Measurements from ENCODE around the gene SLC9A3.

SLC9A3 gene

GRCh38 chr5:493119-493701, 31.0 kb downstream of the SLC9A3 start:
- no peak for TF ChIP-seq CTCF (IDR thresholded peaks at IDR 0.05)
- H3K4me3 Mint-ChIP-seq, result peak overlapping the region; percentile 38
- peak; percentile 29 for DNase-seq
- no peak overlapping the region for H3K27ac Mint-ChIP-seq
- H3K27me3 Mint-ChIP-seq (ENCODE audit: low read depth, poor library complexity), result peaks cover 86% of the 10 kb centered on the region
- peaks cover 25% of the 10 kb centered on the region for H3K4me1 Mint-ChIP-seq
- H3K9me3 Mint-ChIP-seq, result no peaks in the 10 kb centered on the region
- H3K36me3 Mint-ChIP-seq (ENCODE audit: low read depth), result no peaks in the 10 kb centered on the region

- Mint-ChIP-seq H3K4me1 (peaks cover 20% of the 10 kb centered on the region), H3K36me3 (ENCODE audit: low read depth) (no peaks in the 10 kb centered on the region), H3K27me3 (ENCODE audit: low read depth, poor library complexity) (peaks cover 84% of the 10 kb centered on the region), H3K4me3 (no peak overlapping the region), H3K9me3 (no peaks in the 10 kb centered on the region), H3K27ac (no peak overlapping the region)
- DNase-seq, result peak; percentile 3
- no peak for TF ChIP-seq CTCF (IDR thresholded peaks at IDR 0.05)
Observed at GRCh38 chr5:492314-492893, 31.8 kb downstream of the SLC9A3 start.

GRCh38 chr5:491856-492155, 32.4 kb downstream of the SLC9A3 start:
- H3K27ac Mint-ChIP-seq, result no peak overlapping the region
- H3K4me1 Mint-ChIP-seq, result peaks cover 20% of the 10 kb centered on the region
- no peak overlapping the region for H3K4me3 Mint-ChIP-seq
- no peak for TF ChIP-seq CTCF (IDR thresholded peaks at IDR 0.05)
- peaks cover 78% of the 10 kb centered on the region for H3K27me3 Mint-ChIP-seq (ENCODE audit: low read depth, poor library complexity)
- H3K9me3 Mint-ChIP-seq, result no peaks in the 10 kb centered on the region
- no peaks in the 10 kb centered on the region for H3K36me3 Mint-ChIP-seq (ENCODE audit: low read depth)
- peak; percentile 11 for DNase-seq

GRCh38 chr5:491119-491855, 33.0 kb downstream of the SLC9A3 start:
- Mint-ChIP-seq H3K27me3 (ENCODE audit: low read depth, poor library complexity) (peaks cover 73% of the 10 kb centered on the region), H3K27ac (no peak overlapping the region), H3K4me3 (no peak overlapping the region), H3K9me3 (no peaks in the 10 kb centered on the region), H3K36me3 (ENCODE audit: low read depth) (no peaks in the 10 kb centered on the region), H3K4me1 (peaks cover 17% of the 10 kb centered on the region)
- DNase-seq, result peak; percentile 24
- TF ChIP-seq CTCF (IDR thresholded peaks at IDR 0.05), result no peak

- Mint-ChIP-seq H3K27me3 (ENCODE audit: low read depth, poor library complexity) (peaks cover 67% of the 10 kb centered on the region), H3K9me3 (no peaks in the 10 kb centered on the region), H3K4me1 (peaks cover 13% of the 10 kb centered on the region), H3K4me3 (no peak overlapping the region), H3K36me3 (ENCODE audit: low read depth) (no peaks in the 10 kb centered on the region), H3K27ac (no peak overlapping the region)
- no peak for TF ChIP-seq CTCF (IDR thresholded peaks at IDR 0.05)
- DNase-seq, result peak; percentile 33
Observed at GRCh38 chr5:490116-491106, 33.8 kb downstream of the SLC9A3 start.

Data from nephron progenitor cell (in vitro differentiated cells).